Hepatocyte (in vitro differentiated cells): Measurements from ENCODE around the gene CCDC83. TPM values are rescaled to one million over a fixed set of nuclear protein-coding genes. Genes with fewer than 3 reads are reported as not detected.

Experiments used
- DNase-seq: peaks from one replicate; pipeline ENCODE4 v3.0.0-alpha.2; 2016; ENCODE audit warnings: low spot score
- H2AFZ ChIP-seq: fragments of 200-600 bp; sonication (generic); 2 replicates; pipeline ENCODE4 v1.6.0; 2016; ENCODE audit warnings: antibody characterized with exemption, mild to moderate bottlenecking
- H3K27ac ChIP-seq: fragments of 200-600 bp; sonication (generic); 2 replicates; pipeline ENCODE4 v1.5.1; 2016; ENCODE audit warnings: mild to moderate bottlenecking
- H3K27me3 ChIP-seq: fragments of 200-600 bp; sonication (generic); 2 replicates; pipeline ENCODE4 v1.6.1; 2016
- H3K36me3 ChIP-seq: fragments of 200-600 bp; sonication (generic); replicated peaks from 2 replicates; pipeline ENCODE4 v1.5.1; 2016; ENCODE audit warnings: low read depth; ENCODE audit not compliant: insufficient read depth
- H3K4me1 ChIP-seq: fragments of 200-600 bp; sonication (generic); 2 replicates; pipeline ENCODE4 v1.5.1; 2016; ENCODE audit warnings: mild to moderate bottlenecking, moderate library complexity; ENCODE audit not compliant: insufficient read depth
- H3K4me2 ChIP-seq: fragments of 200-600 bp; sonication (generic); 2 replicates; pipeline ENCODE4 v1.6.0; 2016
- H3K4me3 ChIP-seq: fragments of 200-600 bp; sonication (generic); 2 replicates; pipeline ENCODE4 v1.5.1; 2016; ENCODE audit warnings: mild to moderate bottlenecking
- H3K79me2 ChIP-seq: fragments of 200-600 bp; sonication (generic); 2 replicates; pipeline ENCODE4 v1.6.0; 2017; ENCODE audit warnings: mild to moderate bottlenecking
- H3K9me2 ChIP-seq: fragments of 200-600 bp; sonication (generic); replicated peaks from 2 replicates; pipeline ENCODE4 v1.6.0; 2017; ENCODE audit warnings: mild to moderate bottlenecking; ENCODE audit not compliant: insufficient read depth
- H3K9me3 ChIP-seq: fragments of 200-600 bp; sonication (generic); 2 replicates; pipeline ENCODE4 v1.5.1; 2016; ENCODE audit warnings: low read depth, mild to moderate bottlenecking
- H4K20me1 ChIP-seq: fragments of 200-600 bp; sonication (generic); 2 replicates; pipeline ENCODE4 v1.6.0; 2016; ENCODE audit warnings: mild to moderate bottlenecking; ENCODE audit not compliant: insufficient read depth, poor library complexity, severe bottlenecking
- EZH2 ChIP-seq: fragments of 200-600 bp; sonication (generic); IDR thresholded peaks from 2 replicates; pipeline ENCODE4 v1.6.1; 2016; ENCODE audit warnings: antibody characterized with exemption, mild to moderate bottlenecking, borderline replicate concordance
- EZH2phosphoT487 ChIP-seq: fragments of 200-600 bp; sonication (generic); IDR thresholded peaks from one replicate; pipeline ENCODE4 v1.6.1; 2018; ENCODE audit warnings: antibody characterized with exemption, mild to moderate bottlenecking, low read depth, moderate library complexity; ENCODE audit not compliant: unreplicated experiment, severe bottlenecking
- WGBS: methylation state at CpG from one replicate; pipeline ENCODE4 v1.1.6; 2016; ENCODE audit warnings: low lambda C conversion rate; ENCODE audit errors: missing lambda C conversion rate; 5-methylcytosine and 5-hydroxymethylcytosine counted together
- polyA plus RNA-seq: library from polyadenylated mRNA; unstranded; fragments of >200 nt; fragmentation: Nextera tagmentation; extraction: Ambion mirVana; gene quantifications from 2 replicates; pipeline ENCODE4 v1.2.1, GENCODE V29; 2016
- total RNA-seq: library from RNA; depleted of rRNA; stranded (reverse); fragments of >200 nt; gene quantifications from 2 replicates; pipeline ENCODE4 v1.2.3, GENCODE V29; 2014
- TF ChIP-seq, protein P1 (sequence below): fragments of 200-600 bp; sonication (generic); IDR thresholded peaks from 2 replicates; pipeline ENCODE4 v1.5.1; 2016; ENCODE audit warnings: antibody characterized with exemption, mild to moderate bottlenecking; ENCODE audit not compliant: poor library complexity

Gene CCDC83
- total and polyA plus RNA-seq, 2 experiments from 2014 or later = not detected

DNA sequence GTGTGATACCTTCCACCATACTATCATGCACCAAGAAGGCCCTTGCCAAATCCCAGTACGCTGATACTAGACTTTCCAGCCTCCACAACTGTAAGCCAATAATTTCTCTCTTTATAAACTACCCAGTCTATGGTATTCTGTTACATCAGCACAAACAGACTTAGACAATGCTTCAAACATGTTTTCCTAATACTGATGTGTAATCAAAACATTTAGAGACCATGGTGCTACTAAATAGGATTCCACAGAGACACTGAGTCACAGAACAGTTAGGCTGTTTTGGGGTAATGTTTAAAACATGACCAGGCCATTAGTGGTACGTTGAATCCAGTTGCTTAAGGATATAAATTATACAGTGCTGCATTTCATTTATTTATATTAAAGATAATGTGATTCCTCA is 110.0 kb downstream of the CCDC83 start:
- Histone ChIP-seq H3K36me3 (no peaks in the 10 kb centered on the region), H3K9me2 (no peaks in the 10 kb centered on the region), H3K79me2 (peaks cover 11% of the 10 kb centered on the region), H3K4me1 (no peaks in the 10 kb centered on the region), H3K27ac (no peak overlapping the region), H3K4me3 (no peak overlapping the region), H2AFZ (no peak overlapping the region), H3K27me3 (no peaks in the 10 kb centered on the region), H3K4me2 (no peak overlapping the region), H4K20me1 (no peaks in the 10 kb centered on the region), H3K9me3 (no peaks in the 10 kb centered on the region)
- 87% methylated on average over 2 of the region's 2 CpGs for WGBS
- DNase-seq = no peak
- TF ChIP-seq EZH2 = no peak
- TF ChIP-seq, protein P1, sequence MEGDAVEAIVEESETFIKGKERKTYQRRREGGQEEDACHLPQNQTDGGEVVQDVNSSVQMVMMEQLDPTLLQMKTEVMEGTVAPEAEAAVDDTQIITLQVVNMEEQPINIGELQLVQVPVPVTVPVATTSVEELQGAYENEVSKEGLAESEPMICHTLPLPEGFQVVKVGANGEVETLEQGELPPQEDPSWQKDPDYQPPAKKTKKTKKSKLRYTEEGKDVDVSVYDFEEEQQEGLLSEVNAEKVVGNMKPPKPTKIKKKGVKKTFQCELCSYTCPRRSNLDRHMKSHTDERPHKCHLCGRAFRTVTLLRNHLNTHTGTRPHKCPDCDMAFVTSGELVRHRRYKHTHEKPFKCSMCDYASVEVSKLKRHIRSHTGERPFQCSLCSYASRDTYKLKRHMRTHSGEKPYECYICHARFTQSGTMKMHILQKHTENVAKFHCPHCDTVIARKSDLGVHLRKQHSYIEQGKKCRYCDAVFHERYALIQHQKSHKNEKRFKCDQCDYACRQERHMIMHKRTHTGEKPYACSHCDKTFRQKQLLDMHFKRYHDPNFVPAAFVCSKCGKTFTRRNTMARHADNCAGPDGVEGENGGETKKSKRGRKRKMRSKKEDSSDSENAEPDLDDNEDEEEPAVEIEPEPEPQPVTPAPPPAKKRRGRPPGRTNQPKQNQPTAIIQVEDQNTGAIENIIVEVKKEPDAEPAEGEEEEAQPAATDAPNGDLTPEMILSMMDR = no peak
- no peak for TF ChIP-seq EZH2phosphoT487

- Histone ChIP-seq H3K27ac (no peak overlapping the region), H3K9me3 (no peaks in the 10 kb centered on the region), H3K27me3 (no peaks in the 10 kb centered on the region), H3K79me2 (peaks cover 11% of the 10 kb centered on the region), H3K9me2 (no peaks in the 10 kb centered on the region), H3K4me2 (no peak overlapping the region), H2AFZ (no peak overlapping the region), H3K4me1 (no peaks in the 10 kb centered on the region), H4K20me1 (no peaks in the 10 kb centered on the region), H3K36me3 (no peaks in the 10 kb centered on the region), H3K4me3 (no peak overlapping the region)
- DNase-seq = no peak
- no peak for TF ChIP-seq EZH2
- TF ChIP-seq EZH2phosphoT487 = no peak
- TF ChIP-seq, protein P1 = no peak
- 95% methylated on average over 5 of the region's 5 CpGs for WGBS
Observed at GRCh38 chr11:85967457-85967856, 112.3 kb downstream of the CCDC83 start.

Other genes starting within 250 kb of the CCDC83 start
- gene DLG2, start 228.0 kb upstream of the CCDC83 start, total RNA-seq = 1.7 and 6.8 TPM in 2 replicates
- gene DLG2, start 228.0 kb upstream of the CCDC83 start, polyA plus RNA-seq = 0.45 and 2.6 TPM in 2 replicates
- gene TMEM126B, start 226.8 kb upstream of the CCDC83 start, total RNA-seq = 78.3 and 87.8 TPM in 2 replicates
- gene TMEM126B, start 226.8 kb upstream of the CCDC83 start, polyA plus RNA-seq = 57.9 and 58.9 TPM in 2 replicates
- gene TMEM126A, start 207.4 kb upstream of the CCDC83 start, total RNA-seq = 39.6 and 48.0 TPM in 2 replicates
- 44.8 and 58.0 TPM in 2 replicates for gene TMEM126A, start 207.4 kb upstream of the CCDC83 start, polyA plus RNA-seq
- 49.4 and 69.7 TPM in 2 replicates for gene CREBZF, start 190.3 kb upstream of the CCDC83 start, total RNA-seq
- gene CREBZF, start 190.3 kb upstream of the CCDC83 start, polyA plus RNA-seq = 46.0 and 68.1 TPM in 2 replicates
- 0.72 and 0.83 TPM in 2 replicates for gene CCDC89, start 169.2 kb upstream of the CCDC83 start, total RNA-seq
- gene CCDC89, start 169.2 kb upstream of the CCDC83 start, polyA plus RNA-seq = 0.43 and 0.75 TPM in 2 replicates
- gene SYTL2, start 44.2 kb upstream of the CCDC83 start, total RNA-seq = 66.6 and 73.6 TPM in 2 replicates
- 8.2 and 8.9 TPM in 2 replicates for gene SYTL2, start 44.2 kb upstream of the CCDC83 start, polyA plus RNA-seq
- gene PICALM, start 213.7 kb downstream of the CCDC83 start, total RNA-seq = 197 and 248 TPM in 2 replicates
- 46.4 and 47.7 TPM in 2 replicates for gene PICALM, start 213.7 kb downstream of the CCDC83 start, polyA plus RNA-seq